Activated CD4-positive, alpha-beta T cell treated with anti-CD3 and anti-CD28 coated beads for 1 hour (primary cell): Measurements from ENCODE around the gene EMP3.
A peak's percentile ranks its signal among the peaks of the same experiment; 100 is the strongest.

Experiments used
- DNase-seq: peaks from one replicate; pipeline ENCODE4 v3.0.0-alpha.2; 2020

Gene EMP3

GRCh38 chr19:48318286-48318987, 6.9 kb upstream of the EMP3 start:
- DNase-seq, result no peak

- DNase-seq, result peak; percentile 65
Measured at GRCh38 chr19:48319647-48320541, 5.5 kb upstream of the EMP3 start.

- peak; percentile 93 for DNase-seq
Measured at GRCh38 chr19:48321372-48321621, 4.1 kb upstream of the EMP3 start.

- DNase-seq, result peak; percentile 99
Measured at GRCh38 chr19:48321622-48322591, 3.4 kb upstream of the EMP3 start.

GRCh38 chr19:48329167-48329891, 4.0 kb downstream of the EMP3 start:
- no peak for DNase-seq

- DNase-seq, result peak; percentile 76
Measured at GRCh38 chr19:48330012-48330681, 4.8 kb downstream of the EMP3 start.

GRCh38 chr19:48332351-48332661, 7.0 kb downstream of the EMP3 start:
- no peak for DNase-seq

GRCh38 chr19:48332662-48333466, 7.5 kb downstream of the EMP3 start:
- peak; percentile 89 for DNase-seq

GRCh38 chr19:48333467-48334384, 8.4 kb downstream of the EMP3 start:
- DNase-seq, result peak; percentile 91

GRCh38 chr19:48338253-48338755, 13.0 kb downstream of the EMP3 start:
- DNase-seq, result no peak

GRCh38 chr19:48338802-48339503, 13.6 kb downstream of the EMP3 start:
- DNase-seq, result no peak

GRCh38 chr19:48340995-48341394, 15.6 kb downstream of the EMP3 start:
- DNase-seq, result no peak

GRCh38 chr19:48341515-48342413, 16.4 kb downstream of the EMP3 start:
- DNase-seq, result no peak

- DNase-seq, result no peak
Measured at GRCh38 chr19:48342414-48342738, 17.0 kb downstream of the EMP3 start.

GRCh38 chr19:48342841-48343540, 17.6 kb downstream of the EMP3 start:
- DNase-seq, result no peak

- no peak for DNase-seq
Measured at GRCh38 chr19:48344892-48345291, 19.5 kb downstream of the EMP3 start.

- no peak for DNase-seq
Measured at GRCh38 chr19:48346191-48346590, 20.8 kb downstream of the EMP3 start.

GRCh38 chr19:48348045-48348444, 22.7 kb downstream of the EMP3 start:
- DNase-seq, result no peak
